ENCODE data around the gene SDR9C7.

GRCh38 chr12:56935157-56935556, 949 bp upstream of the SDR9C7 start:
- TF ChIP-seq, protein P1, sequence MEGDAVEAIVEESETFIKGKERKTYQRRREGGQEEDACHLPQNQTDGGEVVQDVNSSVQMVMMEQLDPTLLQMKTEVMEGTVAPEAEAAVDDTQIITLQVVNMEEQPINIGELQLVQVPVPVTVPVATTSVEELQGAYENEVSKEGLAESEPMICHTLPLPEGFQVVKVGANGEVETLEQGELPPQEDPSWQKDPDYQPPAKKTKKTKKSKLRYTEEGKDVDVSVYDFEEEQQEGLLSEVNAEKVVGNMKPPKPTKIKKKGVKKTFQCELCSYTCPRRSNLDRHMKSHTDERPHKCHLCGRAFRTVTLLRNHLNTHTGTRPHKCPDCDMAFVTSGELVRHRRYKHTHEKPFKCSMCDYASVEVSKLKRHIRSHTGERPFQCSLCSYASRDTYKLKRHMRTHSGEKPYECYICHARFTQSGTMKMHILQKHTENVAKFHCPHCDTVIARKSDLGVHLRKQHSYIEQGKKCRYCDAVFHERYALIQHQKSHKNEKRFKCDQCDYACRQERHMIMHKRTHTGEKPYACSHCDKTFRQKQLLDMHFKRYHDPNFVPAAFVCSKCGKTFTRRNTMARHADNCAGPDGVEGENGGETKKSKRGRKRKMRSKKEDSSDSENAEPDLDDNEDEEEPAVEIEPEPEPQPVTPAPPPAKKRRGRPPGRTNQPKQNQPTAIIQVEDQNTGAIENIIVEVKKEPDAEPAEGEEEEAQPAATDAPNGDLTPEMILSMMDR (IDR thresholded peaks at IDR 0.05; ENCODE audit: insufficient read depth, low read length), result no peak
- TF ChIP-seq POLR2AphosphoS5 (IDR thresholded peaks at IDR 0.05; ENCODE audit: low read depth) (no peak), GABPA (IDR thresholded peaks at IDR 0.05; ENCODE audit: low read depth) (no peak), REST (IDR thresholded peaks at IDR 0.05; ENCODE audit: insufficient replicate concordance, low read depth) (no peak)

Data from HL-60 (cell line).